Naive B cell (primary cell): ENCODE measurements around the gene ZRANB1. TPM values are rescaled to one million over a fixed set of nuclear protein-coding genes. Genes with fewer than 3 reads are reported as not detected.
A peak's percentile ranks its signal among the peaks of the same experiment; 100 is the strongest.

Source experiments
- ATAC-seq, 2 donors: fragments of 150-1000 bp; cut with Tn5 transposase; 2 replicates each; pipeline ENCODE4 v1.10.0; 2021; ENCODE audit warnings: low read depth in 2 of 2, mild to moderate bottlenecking in 2 of 2, moderate library complexity in 2 of 2
- DNase-seq: peaks from one replicate; pipeline ENCODE4 v3.0.0; 2022
- H3K27ac Mint-ChIP-seq, 6 donors: one replicate each; pipeline ENCODE4 v1.8.0; 2020 to 2022; ENCODE audit warnings: mild to moderate bottlenecking in 6 of 6, mixed read lengths in 6 of 6, moderate library complexity in 5 of 6, inconsistent platforms in 2 of 6
- H3K27me3 Mint-ChIP-seq, 3 donors: one replicate each; pipeline ENCODE4 v1.8.0; 2021 to 2022; ENCODE audit warnings: mixed read lengths in 3 of 3, mild to moderate bottlenecking in 1 of 3
- H3K36me3 Mint-ChIP-seq, 2 donors: one replicate each; pipeline ENCODE4 v1.8.0; 2020 to 2022; ENCODE audit warnings: mixed read lengths in 2 of 2, inconsistent platforms in 1 of 2, mild to moderate bottlenecking in 1 of 2
- H3K4me1 Mint-ChIP-seq, 3 donors: one replicate each; pipeline ENCODE4 v1.8.0; 2020 to 2022; ENCODE audit warnings: mixed read lengths in 3 of 3, inconsistent platforms in 1 of 3, mild to moderate bottlenecking in 1 of 3, moderate library complexity in 1 of 3
- H3K4me3 Mint-ChIP-seq, 8 donors: one replicate each; pipeline ENCODE4 v1.8.0; 2020 to 2022; ENCODE audit warnings: mild to moderate bottlenecking in 8 of 8, mixed read lengths in 8 of 8, moderate library complexity in 8 of 8, inconsistent platforms in 2 of 8
- H3K9me3 Mint-ChIP-seq, 7 donors: one replicate each; pipeline ENCODE4 v1.8.0; 2020 to 2022; ENCODE audit warnings: mixed read lengths in 7 of 7, mild to moderate bottlenecking in 5 of 7, inconsistent platforms in 2 of 7, moderate library complexity in 1 of 7
- polyA plus RNA-seq, 6 donors: library from polyadenylated mRNA; unstranded; fragments of 300-500 nt; fragmentation: Illumina TruSeq; gene quantifications; one replicate each; pipeline ENCODE4 v1.2.3, GENCODE V29; 2021; ENCODE audit warnings: low read depth in 6 of 6

The ZRANB1 gene
- polyA plus RNA-seq, 6 donors from 2014 or later: 4.5 to 15.0 (median 9.3) TPM

- Mint-ChIP-seq H3K4me1 (peaks cover 31 to 57% (median 45%) of the 10 kb centered on the region in 3 donors), H3K27ac (peak overlapping the region in 5 of 6 donors; percentile 5 to 79 (median 30)), H3K36me3 (no peaks in the 10 kb centered on the region), H3K9me3 (no peaks in the 10 kb centered on the region), H3K4me3 (peak overlapping the region in 2 of 8 donors; percentile 36 to 45), H3K27me3 (no peaks in the 10 kb centered on the region)
- ATAC-seq: peak in 1 of 2 donors; percentile 37
- DNase-seq: no peak
Observed at GRCh38 chr10:124957404-124957947, 15.6 kb downstream of the ZRANB1 start.

GRCh38 chr10:124959564-124959963 lies 17.6 kb downstream of the ZRANB1 start:
- H3K9me3 Mint-ChIP-seq: no peaks in the 10 kb centered on the region
- peak overlapping the region in 1 of 6 donors; percentile 86 for H3K27ac Mint-ChIP-seq
- peaks cover 24 to 58% (median 35%) of the 10 kb centered on the region in 3 donors for H3K4me1 Mint-ChIP-seq
- ATAC-seq (no peak), DNase-seq (no peak)
- no peaks in the 10 kb centered on the region for H3K27me3 Mint-ChIP-seq
- no peak overlapping the region for H3K4me3 Mint-ChIP-seq
- no peaks in the 10 kb centered on the region for H3K36me3 Mint-ChIP-seq

- Mint-ChIP-seq H3K36me3 (no peaks in the 10 kb centered on the region), H3K4me1 (peaks cover 20 to 55% (median 35%) of the 10 kb centered on the region in 3 donors), H3K27me3 (no peaks in the 10 kb centered on the region), H3K9me3 (no peaks in the 10 kb centered on the region), H3K27ac (peak overlapping the region in 3 of 6 donors; percentile 33 to 81 (median 61)), H3K4me3 (no peak overlapping the region)
- DNase-seq (no peak), ATAC-seq (no peak)
Observed at GRCh38 chr10:124961248-124961570, 19.3 kb downstream of the ZRANB1 start.

GRCh38 chr10:124962421-124962820 lies 20.5 kb downstream of the ZRANB1 start:
- Mint-ChIP-seq H3K4me3 (no peak overlapping the region), H3K9me3 (no peaks in the 10 kb centered on the region), H3K36me3 (peaks cover 7% of the 10 kb centered on the region in 2 donors), H3K4me1 (peaks cover 18 to 50% (median 28%) of the 10 kb centered on the region in 3 donors), H3K27ac (no peak overlapping the region), H3K27me3 (no peaks in the 10 kb centered on the region)
- ATAC-seq (no peak), DNase-seq (no peak)

- Mint-ChIP-seq H3K36me3 (peaks cover 13 to 21% of the 10 kb centered on the region in 2 donors), H3K4me3 (no peak overlapping the region), H3K4me1 (peaks cover 19 to 37% (median 20%) of the 10 kb centered on the region in 3 donors), H3K27me3 (no peaks in the 10 kb centered on the region), H3K9me3 (no peaks in the 10 kb centered on the region), H3K27ac (no peak overlapping the region)
- ATAC-seq (no peak), DNase-seq (no peak)
Observed at GRCh38 chr10:124963866-124964720, 22.2 kb downstream of the ZRANB1 start.

GRCh38 chr10:124966008-124966407 lies 24.1 kb downstream of the ZRANB1 start:
- no peaks in the 10 kb centered on the region for H3K27me3 Mint-ChIP-seq
- H3K27ac Mint-ChIP-seq: peak overlapping the region in 1 of 6 donors; percentile 67
- peaks cover 13 to 22% of the 10 kb centered on the region in 2 donors for H3K36me3 Mint-ChIP-seq
- ATAC-seq: no peak
- no peak overlapping the region for H3K4me3 Mint-ChIP-seq
- peaks cover 15 to 35% (median 18%) of the 10 kb centered on the region in 3 donors for H3K4me1 Mint-ChIP-seq
- H3K9me3 Mint-ChIP-seq: no peaks in the 10 kb centered on the region
- DNase-seq: no peak

- H3K27me3 Mint-ChIP-seq: no peaks in the 10 kb centered on the region
- H3K4me3 Mint-ChIP-seq: no peak overlapping the region
- peak overlapping the region in 2 of 6 donors; percentile 16 to 80 for H3K27ac Mint-ChIP-seq
- ATAC-seq (no peak), DNase-seq (no peak)
- H3K9me3 Mint-ChIP-seq: no peaks in the 10 kb centered on the region
- peaks cover 15 to 29% (median 18%) of the 10 kb centered on the region in 3 donors for H3K4me1 Mint-ChIP-seq
- H3K36me3 Mint-ChIP-seq: peaks cover 13 to 22% of the 10 kb centered on the region in 2 donors
Observed at GRCh38 chr10:124967255-124967654, 25.3 kb downstream of the ZRANB1 start.

GRCh38 chr10:124971276-124971675 lies 29.4 kb downstream of the ZRANB1 start:
- no peaks in the 10 kb centered on the region for H3K27me3 Mint-ChIP-seq
- H3K36me3 Mint-ChIP-seq: peaks cover 22 to 23% of the 10 kb centered on the region in 2 donors
- ATAC-seq (no peak), DNase-seq (no peak)
- H3K4me3 Mint-ChIP-seq: no peak overlapping the region
- H3K27ac Mint-ChIP-seq: peak overlapping the region in 1 of 6 donors; percentile 28
- H3K9me3 Mint-ChIP-seq: no peaks in the 10 kb centered on the region
- H3K4me1 Mint-ChIP-seq: peaks cover 15 to 18% (median 16%) of the 10 kb centered on the region in 3 donors

GRCh38 chr10:124972637-124973036 lies 30.7 kb downstream of the ZRANB1 start:
- Mint-ChIP-seq H3K27me3 (no peaks in the 10 kb centered on the region), H3K27ac (no peak overlapping the region), H3K4me1 (peaks cover 9 to 13% (median 11%) of the 10 kb centered on the region in 3 donors), H3K4me3 (no peak overlapping the region), H3K9me3 (no peaks in the 10 kb centered on the region), H3K36me3 (peaks cover 13 to 14% of the 10 kb centered on the region in 2 donors)
- ATAC-seq (no peak), DNase-seq (no peak)

GRCh38 chr10:124974131-124974530 lies 32.2 kb downstream of the ZRANB1 start:
- Mint-ChIP-seq H3K4me1 (peaks cover 8 to 13% (median 9%) of the 10 kb centered on the region in 3 donors), H3K4me3 (no peak overlapping the region), H3K36me3 (peaks cover under 1 to 12% of the 10 kb centered on the region in 2 donors), H3K27me3 (no peaks in the 10 kb centered on the region), H3K9me3 (no peaks in the 10 kb centered on the region), H3K27ac (no peak overlapping the region)
- ATAC-seq (no peak), DNase-seq (no peak)

GRCh38 chr10:124975977-124976514 lies 34.1 kb downstream of the ZRANB1 start:
- no peaks in the 10 kb centered on the region for H3K27me3 Mint-ChIP-seq
- peak overlapping the region in 1 of 6 donors; percentile 9 for H3K27ac Mint-ChIP-seq
- DNase-seq: no peak
- no peak overlapping the region for H3K4me3 Mint-ChIP-seq
- H3K9me3 Mint-ChIP-seq: no peaks in the 10 kb centered on the region
- peaks cover 0 to 9% (median 4%) of the 10 kb centered on the region in 3 donors for H3K4me1 Mint-ChIP-seq
- ATAC-seq: no peak
- H3K36me3 Mint-ChIP-seq: peaks cover 0 to 19% of the 10 kb centered on the region in 2 donors

- Mint-ChIP-seq H3K27ac (peak overlapping the region in 3 of 6 donors; percentile 32 to 54 (median 38)), H3K9me3 (no peaks in the 10 kb centered on the region), H3K4me3 (no peak overlapping the region), H3K36me3 (peaks cover 0 to 19% of the 10 kb centered on the region in 2 donors), H3K27me3 (no peaks in the 10 kb centered on the region), H3K4me1 (peaks cover 0 to 9% (median 4%) of the 10 kb centered on the region in 3 donors)
- ATAC-seq (no peak), DNase-seq (no peak)
Observed at GRCh38 chr10:124977161-124977560, 35.2 kb downstream of the ZRANB1 start.

- Mint-ChIP-seq H3K27ac (peak overlapping the region in 3 of 6 donors; percentile 32 to 38 (median 35)), H3K4me1 (peaks cover 0 to 9% (median 4%) of the 10 kb centered on the region in 3 donors), H3K9me3 (no peaks in the 10 kb centered on the region), H3K4me3 (no peak overlapping the region), H3K36me3 (peaks cover under 1 to 23% of the 10 kb centered on the region in 2 donors), H3K27me3 (no peaks in the 10 kb centered on the region)
- no peak for ATAC-seq
- DNase-seq: no peak
Observed at GRCh38 chr10:124977648-124978375, 35.9 kb downstream of the ZRANB1 start.
